Left lung (tissue), 10 donors: ENCODE measurements around the gene FILIP1L. TPM values are rescaled to one million over a fixed set of nuclear protein-coding genes. Genes with fewer than 3 reads are reported as not detected.
A peak's percentile ranks its signal among the peaks of the same experiment; 100 is the strongest.

Source experiments
- ATAC-seq: fragments of 200-7000 bp; cut with Tn5 transposase; one replicate; pipeline ENCODE4 v1.9.1; 2020; ENCODE audit warnings: moderate library complexity
- DNase-seq, 4 donors: peaks; one replicate each; pipeline ENCODE4 v3.0.0-alpha.2; 2013 to 2020
- H3K27ac ChIP-seq, 2 donors: fragments of 200-600 bp; sonication (generic) in 1 of 2; one replicate each; pipeline versions ENCODE4 v1.5.0 to v1.8.0; 2020 to 2021
- H3K27me3 ChIP-seq, 2 donors: fragments of 200-600 bp; sonication (generic) in 1 of 2; one replicate each; pipeline versions ENCODE4 v1.5.0 to v1.8.0; 2020 to 2021
- H3K36me3 ChIP-seq, 2 donors: fragments of 200-600 bp; sonication (generic) in 1 of 2; one replicate each; pipeline versions ENCODE4 v1.5.0 to v1.8.0; 2020 to 2021
- H3K4me1 ChIP-seq, 2 donors: fragments of 200-600 bp; one replicate each; pipeline ENCODE4 v1.8.0; 2021
- H3K4me3 ChIP-seq, 2 donors: fragments of 200-600 bp; sonication (generic) in 1 of 2; one replicate each; pipeline versions ENCODE4 v1.5.0 to v1.8.0; 2020 to 2021; ENCODE audit warnings: mild to moderate bottlenecking in 1 of 2
- H3K9me3 ChIP-seq, 2 donors: fragments of 200-600 bp; sonication (generic) in 1 of 2; one replicate each; pipeline versions ENCODE4 v1.5.0 to v1.8.0; 2020 to 2021
- intact Hi-C, 2 donors: fragments of 100-400 bp; cut with DNase I; formaldehyde crosslinking; loops; one replicate each; pipeline versions ENCODE4 v1.11.2 to v1.14.2; 2022
- polyA plus RNA-seq, 6 donors: library from polyadenylated mRNA; unstranded; fragments of 120-200 nt; gene quantifications; one replicate each; pipeline ENCODE4 v1.2.1, GENCODE V29; 2013; ENCODE audit not compliant: insufficient read length in 6 of 6
- total RNA-seq, 2 donors: library from RNA; stranded (reverse); fragmentation: NEBNext Ultra II Directional; extraction: Animal tissue kit (Norgen Biotek cat#: 25700); gene quantifications; one replicate each; pipeline ENCODE4 v1.2.1, GENCODE V29; 2021
- TF ChIP-seq, protein P1 (sequence below), 2 donors: fragments of 200-600 bp; sonication (generic) in 1 of 2; IDR thresholded peaks; one replicate each; pipeline versions ENCODE4 v1.5.0 to v1.8.0; 2021; ENCODE audit warnings: antibody characterized with exemption in 2 of 2
- donor health status: DM: no; HTN: yes; CAD: no.
- donor health status: DM: no; HTN: no; CAD: no.

The FILIP1L gene
- total and polyA plus RNA-seq, 8 donors, result 10.6 to 68.9 (median 14.8) TPM

- no peak for DNase-seq
- intact Hi-C loops, result no loop called here
- Histone ChIP-seq H3K27me3 (no peaks in the 10 kb centered on the region), H3K4me1 (peaks cover 14 to 22% of the 10 kb centered on the region in 2 donors), H3K4me3 (no peak overlapping the region), H3K9me3 (no peaks in the 10 kb centered on the region), H3K36me3 (peaks cover 0 to 8% of the 10 kb centered on the region in 2 donors), H3K27ac (no peak overlapping the region)
- no peak for ATAC-seq
- TF ChIP-seq, protein P1, sequence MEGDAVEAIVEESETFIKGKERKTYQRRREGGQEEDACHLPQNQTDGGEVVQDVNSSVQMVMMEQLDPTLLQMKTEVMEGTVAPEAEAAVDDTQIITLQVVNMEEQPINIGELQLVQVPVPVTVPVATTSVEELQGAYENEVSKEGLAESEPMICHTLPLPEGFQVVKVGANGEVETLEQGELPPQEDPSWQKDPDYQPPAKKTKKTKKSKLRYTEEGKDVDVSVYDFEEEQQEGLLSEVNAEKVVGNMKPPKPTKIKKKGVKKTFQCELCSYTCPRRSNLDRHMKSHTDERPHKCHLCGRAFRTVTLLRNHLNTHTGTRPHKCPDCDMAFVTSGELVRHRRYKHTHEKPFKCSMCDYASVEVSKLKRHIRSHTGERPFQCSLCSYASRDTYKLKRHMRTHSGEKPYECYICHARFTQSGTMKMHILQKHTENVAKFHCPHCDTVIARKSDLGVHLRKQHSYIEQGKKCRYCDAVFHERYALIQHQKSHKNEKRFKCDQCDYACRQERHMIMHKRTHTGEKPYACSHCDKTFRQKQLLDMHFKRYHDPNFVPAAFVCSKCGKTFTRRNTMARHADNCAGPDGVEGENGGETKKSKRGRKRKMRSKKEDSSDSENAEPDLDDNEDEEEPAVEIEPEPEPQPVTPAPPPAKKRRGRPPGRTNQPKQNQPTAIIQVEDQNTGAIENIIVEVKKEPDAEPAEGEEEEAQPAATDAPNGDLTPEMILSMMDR (IDR thresholded peaks at IDR 0.05), result no peak
Observed at GRCh38 chr3:99848433-99848832, 265.9 kb downstream of the FILIP1L start.

GRCh38 chr3:99846477-99847160, 267.7 kb downstream of the FILIP1L start:
- Histone ChIP-seq H3K4me3 (no peak overlapping the region), H3K36me3 (peaks cover 0 to 8% of the 10 kb centered on the region in 2 donors), H3K9me3 (no peaks in the 10 kb centered on the region), H3K27me3 (no peaks in the 10 kb centered on the region), H3K4me1 (peaks cover 19 to 28% of the 10 kb centered on the region in 2 donors), H3K27ac (peak overlapping the region; percentile 62 to 65)
- TF ChIP-seq, protein P1 (IDR thresholded peaks at IDR 0.05), result no peak
- intact Hi-C loops, result no loop called here
- ATAC-seq (peak; percentile 35), DNase-seq (peak in 1 of 4 donors; percentile 39)

DNA sequence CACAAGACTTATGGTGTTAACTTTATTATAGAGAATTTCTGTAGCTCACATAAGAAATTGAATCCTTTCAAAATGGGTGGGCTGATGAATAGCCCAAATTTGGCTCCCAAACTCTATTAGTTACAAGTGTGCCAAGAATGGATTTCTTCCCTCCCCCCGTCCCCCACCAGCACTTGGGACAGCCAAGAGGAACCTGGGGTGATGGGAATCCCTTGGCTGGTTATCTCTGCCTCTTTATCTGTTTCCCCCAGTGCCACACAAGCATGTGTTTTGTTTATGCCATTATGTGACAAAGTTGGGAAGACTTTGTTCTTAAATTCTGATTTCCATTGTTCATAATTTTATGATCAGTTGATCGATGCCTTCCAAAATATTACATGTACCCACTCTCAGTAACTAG, 268.3 kb downstream of the FILIP1L start:
- no peaks in the 10 kb centered on the region for H3K27me3 ChIP-seq
- TF ChIP-seq, protein P1 (IDR thresholded peaks at IDR 0.05), result no peak
- H3K27ac ChIP-seq, result peak overlapping the region; percentile 62 to 65
- no peak for DNase-seq
- H3K36me3 ChIP-seq, result peaks cover 0 to 8% of the 10 kb centered on the region in 2 donors
- no peaks in the 10 kb centered on the region for H3K9me3 ChIP-seq
- intact Hi-C loops, result no loop called here
- peaks cover 19 to 28% of the 10 kb centered on the region in 2 donors for H3K4me1 ChIP-seq
- no peak overlapping the region for H3K4me3 ChIP-seq
- ATAC-seq, result no peak

GRCh38 chr3:99845331-99845730, 269.0 kb downstream of the FILIP1L start:
- peak overlapping the region; percentile 62 to 65 for H3K27ac ChIP-seq
- H3K4me3 ChIP-seq, result no peak overlapping the region
- TF ChIP-seq, protein P1 (IDR thresholded peaks at IDR 0.05), result no peak
- no peak for ATAC-seq
- no peak for DNase-seq
- peaks cover 0 to 3% of the 10 kb centered on the region in 2 donors for H3K36me3 ChIP-seq
- H3K27me3 ChIP-seq, result no peaks in the 10 kb centered on the region
- no peaks in the 10 kb centered on the region for H3K9me3 ChIP-seq
- peaks cover 19 to 28% of the 10 kb centered on the region in 2 donors for H3K4me1 ChIP-seq
- intact Hi-C loops, result no loop called here

DNA sequence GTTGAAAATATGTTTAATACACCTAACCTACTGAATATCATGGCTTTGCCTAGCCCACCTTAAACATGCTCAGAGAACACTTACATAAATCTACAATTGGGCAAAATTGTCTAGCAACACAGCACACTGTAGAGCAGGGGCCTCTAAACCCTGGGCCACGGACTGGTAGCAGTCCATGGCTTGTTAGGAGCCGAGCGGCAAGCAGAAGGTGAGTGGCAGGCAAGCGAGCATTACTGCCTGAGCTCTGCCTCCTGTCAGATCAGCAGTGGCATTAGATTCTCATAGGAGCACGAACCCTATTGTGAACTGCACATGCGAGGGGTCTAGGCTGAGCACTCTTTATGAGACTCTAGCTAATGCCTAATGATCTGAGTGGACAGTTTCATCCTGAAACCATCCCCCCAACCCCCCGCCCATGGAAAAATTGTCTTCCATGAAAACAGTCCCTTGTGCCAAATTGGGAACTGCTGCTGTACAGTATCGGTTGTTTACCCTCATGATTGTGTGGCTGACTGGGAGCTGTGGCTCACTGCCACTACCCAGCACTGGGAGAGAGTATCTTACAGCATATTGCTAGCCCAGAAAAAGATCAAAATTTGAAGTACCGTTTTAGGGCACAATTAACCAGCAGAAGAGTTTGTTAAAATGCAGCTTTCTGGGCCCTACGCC, 270.6 kb downstream of the FILIP1L start:
- H3K27ac ChIP-seq, result peak overlapping the region in 1 of 2 donors; percentile 65
- ATAC-seq, result peak; percentile 38
- DNase-seq, result peak in 1 of 4 donors; percentile 21

More for the DNA sequence above, 270.6 kb downstream of the FILIP1L start:
- no peak overlapping the region for H3K4me3 ChIP-seq
- peaks cover 19 to 28% of the 10 kb centered on the region in 2 donors for H3K4me1 ChIP-seq
- TF ChIP-seq, protein P1 (IDR thresholded peaks at IDR 0.05), result no peak
- H3K27me3 ChIP-seq, result no peaks in the 10 kb centered on the region
- intact Hi-C loops, result loop anchor here in 1 of 2 donors (5.0 kb wide), 1 partner anchor 414 kb away; no protein-coding TSS in a partner anchor
- no peaks in the 10 kb centered on the region for H3K9me3 ChIP-seq
- H3K36me3 ChIP-seq, result no peaks in the 10 kb centered on the region
